Endodermal cell (in vitro differentiated cells): ENCODE measurements around the gene NLE1. TPM values are rescaled to one million over a fixed set of nuclear protein-coding genes. Genes with fewer than 3 reads are reported as not detected.

ENCODE experiments used
- DNase-seq: peaks from one replicate; pipeline ENCODE4 v3.0.0-alpha.2; 2017
- H3K27ac ChIP-seq: 2 replicates; pipeline ENCODE4 v1.5.1; 2013; ENCODE audit warnings: mild to moderate bottlenecking, low read depth, low read length, moderate library complexity
- H3K27me3 ChIP-seq: 2 replicates; pipeline ENCODE4 v1.6.1; 2013; ENCODE audit warnings: mild to moderate bottlenecking, low read length, moderate library complexity; ENCODE audit not compliant: insufficient read depth, control insufficient read depth, poor library complexity, severe bottlenecking
- H3K36me3 ChIP-seq: 2 replicates; pipeline ENCODE4 v1.7.0; 2013; ENCODE audit warnings: mild to moderate bottlenecking, low read length, moderate library complexity; ENCODE audit not compliant: control insufficient read depth, insufficient read depth
- H3K4me1 ChIP-seq: one replicate; pipeline ENCODE4 v1.7.0; 2013; ENCODE audit warnings: low read length; ENCODE audit not compliant: control insufficient read depth, insufficient read depth
- H3K4me3 ChIP-seq: 2 replicates; pipeline ENCODE4 v1.5.1; 2013; ENCODE audit warnings: mild to moderate bottlenecking, low read length, moderate library complexity
- H3K9ac ChIP-seq: 2 replicates; pipeline ENCODE4 v1.6.1; 2013; ENCODE audit warnings: mild to moderate bottlenecking, low read length, moderate library complexity; ENCODE audit not compliant: poor library complexity, severe bottlenecking; ENCODE audit errors: extremely low read depth
- H3K9me3 ChIP-seq: 2 replicates; pipeline ENCODE4 v1.6.1; 2013; ENCODE audit warnings: mild to moderate bottlenecking, low read length, moderate library complexity; ENCODE audit not compliant: control insufficient read depth
- H3K27ac Mint-ChIP-seq: 2 replicates; pipeline ENCODE4 v1.8.0; 2020; ENCODE audit warnings: mixed read lengths
- H3K27me3 Mint-ChIP-seq: 2 replicates; pipeline ENCODE4 v1.8.0; 2021; ENCODE audit warnings: mild to moderate bottlenecking, mixed read lengths; ENCODE audit not compliant: insufficient read depth
- H3K36me3 Mint-ChIP-seq: 2 replicates; pipeline ENCODE4 v1.8.0; 2020; ENCODE audit warnings: low read depth, mixed read lengths
- H3K4me1 Mint-ChIP-seq: 2 replicates; pipeline ENCODE4 v1.8.0; 2020; ENCODE audit warnings: mixed read lengths
- H3K4me3 Mint-ChIP-seq: 2 replicates; pipeline ENCODE4 v1.8.0; 2020; ENCODE audit warnings: mild to moderate bottlenecking, moderate library complexity, mixed read lengths
- H3K9me3 Mint-ChIP-seq: 2 replicates; pipeline ENCODE4 v1.8.0; 2020; ENCODE audit warnings: mild to moderate bottlenecking, mixed read lengths
- WGBS, 2 experiments: methylation state at CpG; one replicate each; pipeline versions ENCODE4 v1.1.5 to v1.1.7; 2013; ENCODE audit warnings: missing lambda C conversion rate in 2 of 2, mixed read lengths in 1 of 2; ENCODE audit not compliant: insufficient coverage in 1 of 2, insufficient read length in 1 of 2; 5-methylcytosine and 5-hydroxymethylcytosine counted together
- total RNA-seq, 2 donors: library from RNA; stranded (reverse); fragmentation: NEBNext Ultra II Directional in 1 of 2; extraction: Animal tissue kit (Norgen Biotek cat#: 25700) in 1 of 2; gene quantifications; 2 replicates in 1 of 2; 3 replicates in 1 of 2; pipeline ENCODE4 v1.2.1, GENCODE V29; 2021
- TF ChIP-seq, protein P1 (sequence below): fragments of 200-600 bp; sonication (generic); conservative IDR thresholded peaks from 2 replicates; pipeline ENCODE4 v1.5.0; 2021; ENCODE audit warnings: antibody characterized with exemption, mild to moderate bottlenecking

The NLE1 gene
- total RNA-seq, 2 donors from 2014 or later: 20.7 to 26.9 TPM

DNA sequence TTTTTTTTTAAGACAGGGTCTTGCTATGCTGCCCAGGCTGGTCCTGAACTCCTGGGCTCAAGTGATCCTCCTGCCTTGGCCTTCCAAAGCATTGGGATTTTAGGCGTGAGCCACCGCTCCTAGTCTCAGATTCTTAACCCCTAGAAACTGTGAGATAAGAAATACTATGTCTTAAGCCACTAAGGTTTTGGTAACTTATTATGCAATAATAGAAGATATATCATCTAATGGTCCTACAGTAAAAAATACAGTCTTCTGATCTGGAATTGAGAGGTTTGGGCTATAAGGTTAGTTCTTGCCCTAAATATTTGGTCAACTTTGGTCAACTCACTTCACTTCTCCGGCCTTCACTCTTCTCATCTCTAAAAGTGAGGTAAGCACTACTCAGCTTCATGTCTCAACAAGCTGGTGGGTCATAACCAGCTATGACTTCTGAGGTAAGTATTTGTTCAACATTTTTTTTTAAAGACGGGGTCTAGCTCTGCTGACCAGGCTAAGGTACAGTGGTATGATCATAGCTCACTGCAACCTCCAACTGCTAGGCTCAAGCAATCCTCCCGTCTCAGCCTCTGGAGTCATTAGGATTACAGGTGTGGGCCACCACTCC lies 37.2 kb downstream of the NLE1 start:
- H3K27ac Mint-ChIP-seq: no peak overlapping the region
- H3K27me3 Mint-ChIP-seq: no peaks in the 10 kb centered on the region
- H3K4me3 Mint-ChIP-seq: no peak overlapping the region
- 92 to 100% methylated on average over 3 to 5 of the region's 5 CpGs for WGBS, 2 experiments
- no peaks in the 10 kb centered on the region for H3K9me3 Mint-ChIP-seq
- no peak overlapping the region for H3K4me3 ChIP-seq
- H3K27ac ChIP-seq: no peak overlapping the region
- TF ChIP-seq, protein P1, sequence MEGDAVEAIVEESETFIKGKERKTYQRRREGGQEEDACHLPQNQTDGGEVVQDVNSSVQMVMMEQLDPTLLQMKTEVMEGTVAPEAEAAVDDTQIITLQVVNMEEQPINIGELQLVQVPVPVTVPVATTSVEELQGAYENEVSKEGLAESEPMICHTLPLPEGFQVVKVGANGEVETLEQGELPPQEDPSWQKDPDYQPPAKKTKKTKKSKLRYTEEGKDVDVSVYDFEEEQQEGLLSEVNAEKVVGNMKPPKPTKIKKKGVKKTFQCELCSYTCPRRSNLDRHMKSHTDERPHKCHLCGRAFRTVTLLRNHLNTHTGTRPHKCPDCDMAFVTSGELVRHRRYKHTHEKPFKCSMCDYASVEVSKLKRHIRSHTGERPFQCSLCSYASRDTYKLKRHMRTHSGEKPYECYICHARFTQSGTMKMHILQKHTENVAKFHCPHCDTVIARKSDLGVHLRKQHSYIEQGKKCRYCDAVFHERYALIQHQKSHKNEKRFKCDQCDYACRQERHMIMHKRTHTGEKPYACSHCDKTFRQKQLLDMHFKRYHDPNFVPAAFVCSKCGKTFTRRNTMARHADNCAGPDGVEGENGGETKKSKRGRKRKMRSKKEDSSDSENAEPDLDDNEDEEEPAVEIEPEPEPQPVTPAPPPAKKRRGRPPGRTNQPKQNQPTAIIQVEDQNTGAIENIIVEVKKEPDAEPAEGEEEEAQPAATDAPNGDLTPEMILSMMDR: no peak
- H3K9me3 ChIP-seq: no peaks in the 10 kb centered on the region
- peaks cover 58% of the 10 kb centered on the region for H3K36me3 ChIP-seq
- H3K4me1 ChIP-seq: no peaks in the 10 kb centered on the region
- H3K36me3 Mint-ChIP-seq: peaks cover 61% of the 10 kb centered on the region
- no peaks in the 10 kb centered on the region for H3K27me3 ChIP-seq
- DNase-seq: no peak
- H3K4me1 Mint-ChIP-seq: no peaks in the 10 kb centered on the region
- H3K9ac ChIP-seq: no peak overlapping the region

DNA sequence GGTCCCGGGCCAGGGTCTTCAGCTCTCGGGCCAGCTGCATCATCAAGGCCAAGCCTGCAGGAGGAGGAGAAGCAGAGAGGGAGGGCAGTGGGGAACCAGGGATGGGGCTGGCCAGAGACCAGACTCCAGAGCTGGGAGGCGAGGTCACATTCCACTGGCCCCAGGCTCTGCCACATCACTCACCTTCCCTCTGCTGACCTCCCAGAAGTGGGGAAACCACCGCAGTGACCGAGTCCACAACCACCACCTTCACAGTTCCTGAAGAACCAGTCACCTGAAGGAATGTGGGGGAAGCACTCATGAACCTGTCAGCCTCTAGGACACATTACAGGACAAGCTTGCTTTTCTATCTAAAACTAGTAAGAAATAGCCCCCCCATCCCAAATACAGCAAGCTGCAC lies 38.8 kb downstream of the NLE1 start:
- H3K27ac ChIP-seq: no peak overlapping the region
- H3K27me3 Mint-ChIP-seq: no peaks in the 10 kb centered on the region
- no peak overlapping the region for H3K9ac ChIP-seq
- H3K4me3 Mint-ChIP-seq: no peak overlapping the region
- H3K9me3 Mint-ChIP-seq: no peaks in the 10 kb centered on the region
- no peaks in the 10 kb centered on the region for H3K27me3 ChIP-seq
- H3K4me1 Mint-ChIP-seq: no peaks in the 10 kb centered on the region
- H3K36me3 ChIP-seq: peaks cover 74% of the 10 kb centered on the region
- no peaks in the 10 kb centered on the region for H3K9me3 ChIP-seq
- TF ChIP-seq, protein P1: no peak
- H3K36me3 Mint-ChIP-seq: peaks cover 65% of the 10 kb centered on the region
- no peaks in the 10 kb centered on the region for H3K4me1 ChIP-seq
- no peak overlapping the region for H3K27ac Mint-ChIP-seq
- no peak for DNase-seq
- H3K4me3 ChIP-seq: no peak overlapping the region
- 90 to 97% methylated on average over 2 to 5 of the region's 5 CpGs for whole genome bisulfite sequencing, 2 experiments

DNA sequence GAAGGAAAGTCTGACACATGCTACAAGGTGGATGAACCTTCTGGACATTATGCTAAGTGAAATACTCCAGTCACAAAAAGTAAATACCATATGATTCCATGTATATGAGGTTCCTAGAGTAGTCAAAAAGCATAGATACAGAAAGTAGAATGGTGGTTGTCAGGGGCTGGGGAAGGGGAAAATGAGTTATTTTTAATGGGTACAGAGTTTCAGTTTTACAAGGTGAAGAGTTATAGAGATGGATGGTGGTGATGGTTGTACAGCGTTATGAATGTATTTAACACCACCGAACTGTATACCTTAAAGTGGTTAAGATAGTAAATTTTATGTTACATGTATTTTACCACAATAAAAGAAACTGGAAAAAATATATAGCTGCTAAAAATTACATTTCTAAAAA lies 40.4 kb downstream of the NLE1 start:
- WGBS, 2 experiments: 100% methylated on average over 1 of the region's 2 CpGs; no CpG with 5 or more reads in 1 of the 2 experiments
- Histone ChIP-seq H3K9ac (no peak overlapping the region), H3K4me1 (no peaks in the 10 kb centered on the region), H3K27ac (no peak overlapping the region), H3K27me3 (no peaks in the 10 kb centered on the region), H3K4me3 (no peak overlapping the region), H3K9me3 (no peaks in the 10 kb centered on the region), H3K36me3 (peaks cover 74% of the 10 kb centered on the region)
- Mint-ChIP-seq H3K9me3 (no peaks in the 10 kb centered on the region), H3K4me1 (no peaks in the 10 kb centered on the region), H3K27me3 (no peaks in the 10 kb centered on the region), H3K27ac (no peak overlapping the region), H3K36me3 (peaks cover 63% of the 10 kb centered on the region), H3K4me3 (no peak overlapping the region)
- TF ChIP-seq, protein P1: no peak
- DNase-seq: no peak
